ENCODE results near the gene PDX1.

DNA sequence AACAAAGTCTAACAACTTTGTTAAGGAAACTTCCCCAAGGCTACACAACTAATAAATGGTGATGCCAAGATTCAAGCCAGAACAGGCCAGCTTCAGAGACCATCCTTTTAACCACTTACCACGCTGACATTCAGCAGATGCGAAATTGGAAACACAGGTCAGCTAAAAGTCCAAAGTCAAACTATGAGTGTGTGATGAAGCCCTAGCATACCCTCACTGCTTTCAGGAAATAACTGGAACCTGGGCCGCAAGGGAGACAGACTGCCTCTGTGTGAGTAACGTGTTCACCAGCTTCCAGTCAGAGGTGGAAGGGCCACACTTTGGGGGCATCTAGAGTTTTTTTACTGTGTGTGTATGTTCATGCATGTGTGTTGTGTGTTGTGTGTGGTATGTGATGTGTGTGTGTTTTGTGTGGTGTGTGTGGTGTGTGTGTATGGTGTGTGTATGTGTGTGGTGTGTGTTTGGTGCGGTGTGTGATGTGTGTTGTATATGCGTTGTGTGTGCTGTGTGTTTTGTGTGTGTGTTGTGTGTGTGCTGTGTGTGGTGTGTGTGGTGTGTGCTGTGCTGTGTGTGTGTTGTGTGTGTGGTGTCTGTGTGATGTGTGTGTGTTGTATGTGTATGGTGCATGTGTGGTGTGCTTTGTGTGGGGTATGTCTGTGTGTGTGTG, 12.5 kb upstream of the PDX1 start:
- TF ChIP-seq, protein P1, sequence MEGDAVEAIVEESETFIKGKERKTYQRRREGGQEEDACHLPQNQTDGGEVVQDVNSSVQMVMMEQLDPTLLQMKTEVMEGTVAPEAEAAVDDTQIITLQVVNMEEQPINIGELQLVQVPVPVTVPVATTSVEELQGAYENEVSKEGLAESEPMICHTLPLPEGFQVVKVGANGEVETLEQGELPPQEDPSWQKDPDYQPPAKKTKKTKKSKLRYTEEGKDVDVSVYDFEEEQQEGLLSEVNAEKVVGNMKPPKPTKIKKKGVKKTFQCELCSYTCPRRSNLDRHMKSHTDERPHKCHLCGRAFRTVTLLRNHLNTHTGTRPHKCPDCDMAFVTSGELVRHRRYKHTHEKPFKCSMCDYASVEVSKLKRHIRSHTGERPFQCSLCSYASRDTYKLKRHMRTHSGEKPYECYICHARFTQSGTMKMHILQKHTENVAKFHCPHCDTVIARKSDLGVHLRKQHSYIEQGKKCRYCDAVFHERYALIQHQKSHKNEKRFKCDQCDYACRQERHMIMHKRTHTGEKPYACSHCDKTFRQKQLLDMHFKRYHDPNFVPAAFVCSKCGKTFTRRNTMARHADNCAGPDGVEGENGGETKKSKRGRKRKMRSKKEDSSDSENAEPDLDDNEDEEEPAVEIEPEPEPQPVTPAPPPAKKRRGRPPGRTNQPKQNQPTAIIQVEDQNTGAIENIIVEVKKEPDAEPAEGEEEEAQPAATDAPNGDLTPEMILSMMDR (IDR thresholded peaks at IDR 0.05; ENCODE audit: insufficient read depth, low read length): no peak
- TF ChIP-seq POLR2AphosphoS5 (IDR thresholded peaks at IDR 0.05; ENCODE audit: low read depth) (no peak), SPI1 (IDR thresholded peaks at IDR 0.05; ENCODE audit: borderline replicate concordance, low read depth) (no peak), GABPA (IDR thresholded peaks at IDR 0.05; ENCODE audit: low read depth) (no peak)
- TF ChIP-seq, protein P2, sequence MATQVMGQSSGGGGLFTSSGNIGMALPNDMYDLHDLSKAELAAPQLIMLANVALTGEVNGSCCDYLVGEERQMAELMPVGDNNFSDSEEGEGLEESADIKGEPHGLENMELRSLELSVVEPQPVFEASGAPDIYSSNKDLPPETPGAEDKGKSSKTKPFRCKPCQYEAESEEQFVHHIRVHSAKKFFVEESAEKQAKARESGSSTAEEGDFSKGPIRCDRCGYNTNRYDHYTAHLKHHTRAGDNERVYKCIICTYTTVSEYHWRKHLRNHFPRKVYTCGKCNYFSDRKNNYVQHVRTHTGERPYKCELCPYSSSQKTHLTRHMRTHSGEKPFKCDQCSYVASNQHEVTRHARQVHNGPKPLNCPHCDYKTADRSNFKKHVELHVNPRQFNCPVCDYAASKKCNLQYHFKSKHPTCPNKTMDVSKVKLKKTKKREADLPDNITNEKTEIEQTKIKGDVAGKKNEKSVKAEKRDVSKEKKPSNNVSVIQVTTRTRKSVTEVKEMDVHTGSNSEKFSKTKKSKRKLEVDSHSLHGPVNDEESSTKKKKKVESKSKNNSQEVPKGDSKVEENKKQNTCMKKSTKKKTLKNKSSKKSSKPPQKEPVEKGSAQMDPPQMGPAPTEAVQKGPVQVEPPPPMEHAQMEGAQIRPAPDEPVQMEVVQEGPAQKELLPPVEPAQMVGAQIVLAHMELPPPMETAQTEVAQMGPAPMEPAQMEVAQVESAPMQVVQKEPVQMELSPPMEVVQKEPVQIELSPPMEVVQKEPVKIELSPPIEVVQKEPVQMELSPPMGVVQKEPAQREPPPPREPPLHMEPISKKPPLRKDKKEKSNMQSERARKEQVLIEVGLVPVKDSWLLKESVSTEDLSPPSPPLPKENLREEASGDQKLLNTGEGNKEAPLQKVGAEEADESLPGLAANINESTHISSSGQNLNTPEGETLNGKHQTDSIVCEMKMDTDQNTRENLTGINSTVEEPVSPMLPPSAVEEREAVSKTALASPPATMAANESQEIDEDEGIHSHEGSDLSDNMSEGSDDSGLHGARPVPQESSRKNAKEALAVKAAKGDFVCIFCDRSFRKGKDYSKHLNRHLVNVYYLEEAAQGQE (IDR thresholded peaks at IDR 0.05; ENCODE audit: insufficient replicate concordance, low read depth): no peak

Data from HL-60 (cell line).